GM18508 (cell line): Measurements from ENCODE around the gene HSH2D.

ENCODE experiments used
- ATAC-seq: cut with Tn5 transposase; IDR thresholded peaks from one replicate; pipeline ENCODE4 v1.9.1; 2021; ENCODE audit warnings: moderate number of reproducible peaks; ENCODE audit not compliant: insufficient read depth, unreplicated experiment

HSH2D gene

GRCh38 chr19:16207490-16208025 is 64.1 kb downstream of the HSH2D start:
- no peak for ATAC-seq
